NT2/D1 (cell line): ENCODE data around the gene ZGRF1.
A peak's percentile ranks its signal among the peaks of the same experiment; 100 is the strongest.

Experiments used
- SUZ12 ChIP-seq: IDR thresholded peaks from 2 replicates; pipeline ENCODE4 v1.6.1; 2011; ENCODE audit not compliant: insufficient read length, insufficient read depth; ENCODE audit errors: extremely low read depth
- YY1 ChIP-seq: IDR thresholded peaks from 2 replicates; pipeline ENCODE4 v1.6.1; 2011; ENCODE audit not compliant: insufficient read length, insufficient read depth
- ZNF274 ChIP-seq: IDR thresholded peaks from 2 replicates; pipeline ENCODE4 v1.6.1; 2011; ENCODE audit warnings: mild to moderate bottlenecking, low read depth, low read length

DNA sequence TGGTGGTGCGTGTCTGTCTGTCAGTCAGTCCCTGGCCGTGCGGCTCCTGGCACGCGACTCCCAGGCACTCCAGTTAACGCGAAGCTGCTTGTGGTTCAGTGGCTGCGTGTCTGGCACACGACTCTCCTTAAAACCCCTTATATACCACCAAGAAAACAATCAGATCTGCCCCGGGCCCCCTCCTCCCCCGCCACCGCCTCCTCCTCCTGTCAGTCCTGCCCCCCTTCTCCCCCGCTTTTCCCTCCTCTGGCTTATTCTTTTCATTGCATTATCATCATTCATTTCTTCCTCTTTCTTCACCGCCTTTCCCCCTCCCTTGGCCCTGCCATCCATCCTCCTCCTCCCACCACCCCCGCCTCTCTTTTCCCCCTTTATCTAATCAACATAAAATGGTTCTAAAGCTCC, 120.6 kb downstream of the ZGRF1 start, which contains the start of gene NEUROG2:
- no peak for TF ChIP-seq ZNF274
- TF ChIP-seq SUZ12 = peak; percentile 1
- TF ChIP-seq YY1 = no peak
